Suprapubic skin (tissue), 3 donors: ENCODE results near the gene JUNB.
"Not testable (repeated sequence)": the region's sequence is repeated elsewhere in the genome, so short reads cannot be mapped to it uniquely, and the experiment has no call there.

Experiments
- CTCF ChIP-seq, 2 donors: fragments of 200-600 bp in 1 of 2; fragments of 450-650 bp in 1 of 2; sonication (generic) in 1 of 2; IDR thresholded peaks; one replicate each; pipeline ENCODE4 v1.5.1; 2016 to 2019; ENCODE audit warnings: antibody characterized with exemption in 2 of 2, mild to moderate bottlenecking in 1 of 2, moderate library complexity in 1 of 2
- EP300 ChIP-seq: sonication (generic); formaldehyde crosslinking; IDR thresholded peaks from one replicate; pipeline ENCODE4 v1.6.1; 2017; ENCODE audit warnings: antibody characterized with exemption
- POLR2A ChIP-seq, 2 donors: fragments of 450-650 bp; IDR thresholded peaks; one replicate each; pipeline ENCODE4 v1.6.1; 2017; ENCODE audit warnings: antibody characterized with exemption in 2 of 2, mild to moderate bottlenecking in 2 of 2, moderate library complexity in 2 of 2

- TF ChIP-seq CTCF (IDR thresholded peaks at IDR 0.05); POLR2A (IDR thresholded peaks at IDR 0.05); EP300: not testable (repeated sequence)
Measured at GRCh38 chr19:12817188-12817587, 25.9 kb downstream of the JUNB start.
